Vagina (tissue), 2 donors: ENCODE data around the gene CTNNB1.

ENCODE experiments used
- POLR2A ChIP-seq, 2 donors: fragments of 450-650 bp; IDR thresholded peaks; one replicate each; pipeline ENCODE4 v1.6.1; 2017; ENCODE audit warnings: antibody characterized with exemption in 2 of 2, mild to moderate bottlenecking in 2 of 2, moderate library complexity in 2 of 2
- TF ChIP-seq, protein P1 (sequence below), 3 experiments: fragments of 450-650 bp in 2 of 3; fragments of 200-600 bp in 1 of 3; sonication (generic) in 1 of 3; IDR thresholded peaks; one replicate each; pipeline ENCODE4 v1.5.1; 2017 to 2019; ENCODE audit warnings: antibody characterized with exemption in 3 of 3, mild to moderate bottlenecking in 2 of 3, moderate library complexity in 2 of 3

DNA sequence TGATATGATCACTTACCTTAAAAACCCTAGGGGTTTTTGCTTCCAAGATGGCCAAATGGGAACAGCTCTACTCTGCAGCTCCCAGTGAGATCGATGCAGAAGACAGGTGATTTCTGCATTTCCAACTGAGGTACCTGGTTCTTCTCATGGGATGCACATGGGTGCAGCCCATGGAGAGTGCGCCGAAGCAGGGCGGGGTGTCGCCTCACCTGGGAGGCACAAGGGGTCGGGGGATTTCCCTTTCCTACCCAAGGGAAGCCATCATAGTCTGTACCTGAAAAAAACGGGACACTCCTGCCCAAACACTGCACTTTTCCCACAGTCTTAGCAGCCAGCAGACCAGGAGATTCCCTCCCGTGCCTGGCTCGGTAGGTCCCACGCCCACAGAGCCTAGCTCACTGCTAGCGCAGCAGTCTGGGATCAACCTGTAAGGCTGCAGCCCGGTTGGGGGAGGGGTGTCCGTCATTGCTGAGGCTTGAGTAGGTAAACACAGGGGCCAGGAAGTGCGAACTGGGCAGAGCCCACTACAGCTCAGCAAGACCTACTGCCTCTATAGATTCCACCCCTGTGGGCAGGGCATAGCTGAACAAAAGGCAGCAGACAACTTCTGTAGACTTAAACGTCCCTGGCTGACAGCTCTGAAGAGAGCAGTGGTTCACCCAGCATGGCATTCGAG, 78.6 kb downstream of the CTNNB1 start:
- TF ChIP-seq, protein P1, sequence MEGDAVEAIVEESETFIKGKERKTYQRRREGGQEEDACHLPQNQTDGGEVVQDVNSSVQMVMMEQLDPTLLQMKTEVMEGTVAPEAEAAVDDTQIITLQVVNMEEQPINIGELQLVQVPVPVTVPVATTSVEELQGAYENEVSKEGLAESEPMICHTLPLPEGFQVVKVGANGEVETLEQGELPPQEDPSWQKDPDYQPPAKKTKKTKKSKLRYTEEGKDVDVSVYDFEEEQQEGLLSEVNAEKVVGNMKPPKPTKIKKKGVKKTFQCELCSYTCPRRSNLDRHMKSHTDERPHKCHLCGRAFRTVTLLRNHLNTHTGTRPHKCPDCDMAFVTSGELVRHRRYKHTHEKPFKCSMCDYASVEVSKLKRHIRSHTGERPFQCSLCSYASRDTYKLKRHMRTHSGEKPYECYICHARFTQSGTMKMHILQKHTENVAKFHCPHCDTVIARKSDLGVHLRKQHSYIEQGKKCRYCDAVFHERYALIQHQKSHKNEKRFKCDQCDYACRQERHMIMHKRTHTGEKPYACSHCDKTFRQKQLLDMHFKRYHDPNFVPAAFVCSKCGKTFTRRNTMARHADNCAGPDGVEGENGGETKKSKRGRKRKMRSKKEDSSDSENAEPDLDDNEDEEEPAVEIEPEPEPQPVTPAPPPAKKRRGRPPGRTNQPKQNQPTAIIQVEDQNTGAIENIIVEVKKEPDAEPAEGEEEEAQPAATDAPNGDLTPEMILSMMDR (IDR thresholded peaks at IDR 0.05) = no peak
- TF ChIP-seq POLR2A (IDR thresholded peaks at IDR 0.05) = no peak
